ENCODE data around the gene TRIM22.

The TRIM22 gene

DNA sequence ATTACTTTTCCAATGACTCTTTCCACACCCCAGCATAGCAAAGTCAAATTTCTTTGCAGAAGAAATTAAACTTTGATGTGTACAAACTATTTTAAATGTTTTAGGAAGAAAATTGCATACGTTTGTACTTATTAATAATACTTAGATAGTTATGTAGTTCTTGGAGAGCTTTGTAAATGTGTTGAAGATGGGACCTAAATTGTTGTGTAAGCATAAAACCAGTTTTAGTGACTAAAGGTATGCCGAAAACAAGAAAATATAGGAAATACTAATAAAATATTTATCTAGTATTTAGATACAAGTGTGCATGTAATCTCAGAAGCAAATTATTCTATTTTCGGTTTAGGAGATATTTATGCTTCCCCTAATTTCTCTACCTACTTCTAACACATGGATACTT is 60.2 kb downstream of the TRIM22 start:
- Histone ChIP-seq H3F3A (ENCODE audit: insufficient read depth, low read length) (no peaks in the 10 kb centered on the region), H3K27ac (ENCODE audit: low read length) (no peak overlapping the region), H3K4me1 (ENCODE audit: low read length) (no peaks in the 10 kb centered on the region), H3K27me3 (replicated peaks; ENCODE audit: insufficient read depth, low read length) (0 out of 2 replicates have a peak, but pooled peaks cover 3% of the 10 kb centered on the region), H3K9ac (ENCODE audit: low read length) (no peak overlapping the region), H3K4me2 (ENCODE audit: low read depth, low read length) (no peak overlapping the region), H3K9me2 (replicated peaks; ENCODE audit: insufficient read depth, low read length) (no peaks in the 10 kb centered on the region), H3K4me3 (ENCODE audit: low read length) (no peak overlapping the region), H3K9me3 (replicated peaks; ENCODE audit: insufficient read depth, low read length) (no peaks in the 10 kb centered on the region), H2AFZ (ENCODE audit: low read length) (no peak overlapping the region), H4K20me1 (ENCODE audit: insufficient read depth, low read length) (no peaks in the 10 kb centered on the region), H3K36me3 (replicated peaks; ENCODE audit: insufficient read depth, low read length) (no peaks in the 10 kb centered on the region), H3K79me2 (ENCODE audit: low read length) (no peaks in the 10 kb centered on the region)
- DNase-seq: no peak
- TF ChIP-seq CTCF (IDR thresholded peaks at IDR 0.05; ENCODE audit: low read length) (no peak), EZH2 (optimal IDR thresholded peaks at IDR 0.05; ENCODE audit: low read depth, low read length) (no peak), EZH2phosphoT487 (IDR thresholded peaks at IDR 0.05; ENCODE audit: low read length) (no peak)

GRCh38 chr11:5753943-5754342 is 64.4 kb downstream of the TRIM22 start, which contains the start of gene OR52N4:
Gene OR52N4 (plus strand): TSS chr11:5754243. CDS start chr11:5754741, 498 bp downstream.
- H3K4me2 ChIP-seq (ENCODE audit: low read depth, low read length): no peak within 1 kb of the TSS
- no peaks in the 10 kb centered on the region for H3K9me3 ChIP-seq (replicated peaks; ENCODE audit: insufficient read depth, low read length)
- H3K4me1 ChIP-seq (ENCODE audit: low read length): no peaks in the 10 kb centered on the region
- no peaks in the 10 kb centered on the region; the same call in 1 of the 2 replicates for H4K20me1 ChIP-seq (ENCODE audit: insufficient read depth, low read length)
- no peaks in the 10 kb centered on the region for H3K9me2 ChIP-seq (replicated peaks; ENCODE audit: insufficient read depth, low read length)
- no peak within 1 kb of the TSS for H3K27ac ChIP-seq (ENCODE audit: low read length)
- no peaks in the 10 kb centered on the region for H3K79me2 ChIP-seq (ENCODE audit: low read length)
- TF ChIP-seq EZH2phosphoT487 (IDR thresholded peaks at IDR 0.05; ENCODE audit: low read length): no peak
- TF ChIP-seq EZH2 (optimal IDR thresholded peaks at IDR 0.05; ENCODE audit: low read depth, low read length): no peak
- no peak for TF ChIP-seq CTCF (IDR thresholded peaks at IDR 0.05; ENCODE audit: low read length)
- H3K36me3 ChIP-seq (replicated peaks; ENCODE audit: insufficient read depth, low read length): no peaks in the 10 kb centered on the region
- H3F3A ChIP-seq (ENCODE audit: insufficient read depth, low read length): no peaks in the 10 kb centered on the region
- no peak within 1 kb of the TSS for H2AFZ ChIP-seq (ENCODE audit: low read length)
- DNase-seq: no peak
- H3K4me3 ChIP-seq (ENCODE audit: low read length): no peak within 1 kb of the TSS
- 0 out of 2 replicates have a peak, but pooled peaks cover 3% of the 10 kb centered on the region for H3K27me3 ChIP-seq (replicated peaks; ENCODE audit: insufficient read depth, low read length)
- no peak within 1 kb of the TSS for H3K9ac ChIP-seq (ENCODE audit: low read length)
